NOMO-1 (cell line): ENCODE results near the gene PYGM.
"Not testable (repeated sequence)": the region's sequence is repeated elsewhere in the genome, so short reads cannot be mapped to it uniquely, and the experiment has no call there.

Experiments
- DNase-seq, 2 experiments: peaks; one replicate each; lab custom pipeline; 2025; ENCODE audit not compliant: unreplicated experiment in 2 of 2; lab: John Stamatoyannopoulos, UW

PYGM gene

GRCh38 chr11:64720167-64720566, 39.6 kb downstream of the PYGM start:
- no peak for DNase-seq

- no peak for DNase-seq
Measured at GRCh38 chr11:64719406-64719805, 40.4 kb downstream of the PYGM start.

- no peak for DNase-seq
Measured at GRCh38 chr11:64718780-64719124, 41.0 kb downstream of the PYGM start.

GRCh38 chr11:64718084-64718779, 41.5 kb downstream of the PYGM start:
- no peak for DNase-seq

GRCh38 chr11:64717268-64717578, 42.6 kb downstream of the PYGM start:
- no peak for DNase-seq

GRCh38 chr11:64716473-64717267, 43.1 kb downstream of the PYGM start:
- no peak for DNase-seq

GRCh38 chr11:64715756-64716472, 43.9 kb downstream of the PYGM start:
- DNase-seq = no peak

GRCh38 chr11:64715110-64715509, 44.7 kb downstream of the PYGM start:
- DNase-seq = no peak

- DNase-seq = no peak
Measured at GRCh38 chr11:64714666-64715065, 45.1 kb downstream of the PYGM start.

GRCh38 chr11:64713781-64714363, 45.9 kb downstream of the PYGM start:
- DNase-seq = no peak

GRCh38 chr11:64713016-64713707, 46.6 kb downstream of the PYGM start:
- DNase-seq = peak; percentile 18 to 25

GRCh38 chr11:64712430-64713015, 47.3 kb downstream of the PYGM start:
- no peak for DNase-seq

GRCh38 chr11:64711956-64712362, 47.8 kb downstream of the PYGM start:
- no peak for DNase-seq

GRCh38 chr11:64711138-64711955, 48.4 kb downstream of the PYGM start:
- no peak for DNase-seq

- DNase-seq = no peak
Measured at GRCh38 chr11:64710418-64711137, 49.2 kb downstream of the PYGM start.

- no peak for DNase-seq
Measured at GRCh38 chr11:64705501-64705900, 54.3 kb downstream of the PYGM start.

- DNase-seq = no peak
Measured at GRCh38 chr11:64703048-64703447, 56.7 kb downstream of the PYGM start.

- DNase-seq = not testable (repeated sequence)
Measured at GRCh38 chr11:64701956-64702355, 57.8 kb downstream of the PYGM start.

- DNase-seq = no peak
Measured at GRCh38 chr11:64698427-64698826, 61.3 kb downstream of the PYGM start.
